GM12872 (cell line): Measurements from ENCODE around the gene PEMT.

Source experiments
- TF ChIP-seq, protein P1 (sequence below): IDR thresholded peaks from 3 replicates; pipeline ENCODE4 v1.5.1; 2011; ENCODE audit warnings: low read depth, mild to moderate bottlenecking, low read length, moderate library complexity; ENCODE audit not compliant: insufficient read depth

The PEMT gene

GRCh38 chr17:17540278-17540906, 51.1 kb downstream of the PEMT start:
- TF ChIP-seq, protein P1, sequence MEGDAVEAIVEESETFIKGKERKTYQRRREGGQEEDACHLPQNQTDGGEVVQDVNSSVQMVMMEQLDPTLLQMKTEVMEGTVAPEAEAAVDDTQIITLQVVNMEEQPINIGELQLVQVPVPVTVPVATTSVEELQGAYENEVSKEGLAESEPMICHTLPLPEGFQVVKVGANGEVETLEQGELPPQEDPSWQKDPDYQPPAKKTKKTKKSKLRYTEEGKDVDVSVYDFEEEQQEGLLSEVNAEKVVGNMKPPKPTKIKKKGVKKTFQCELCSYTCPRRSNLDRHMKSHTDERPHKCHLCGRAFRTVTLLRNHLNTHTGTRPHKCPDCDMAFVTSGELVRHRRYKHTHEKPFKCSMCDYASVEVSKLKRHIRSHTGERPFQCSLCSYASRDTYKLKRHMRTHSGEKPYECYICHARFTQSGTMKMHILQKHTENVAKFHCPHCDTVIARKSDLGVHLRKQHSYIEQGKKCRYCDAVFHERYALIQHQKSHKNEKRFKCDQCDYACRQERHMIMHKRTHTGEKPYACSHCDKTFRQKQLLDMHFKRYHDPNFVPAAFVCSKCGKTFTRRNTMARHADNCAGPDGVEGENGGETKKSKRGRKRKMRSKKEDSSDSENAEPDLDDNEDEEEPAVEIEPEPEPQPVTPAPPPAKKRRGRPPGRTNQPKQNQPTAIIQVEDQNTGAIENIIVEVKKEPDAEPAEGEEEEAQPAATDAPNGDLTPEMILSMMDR, result no peak

DNA sequence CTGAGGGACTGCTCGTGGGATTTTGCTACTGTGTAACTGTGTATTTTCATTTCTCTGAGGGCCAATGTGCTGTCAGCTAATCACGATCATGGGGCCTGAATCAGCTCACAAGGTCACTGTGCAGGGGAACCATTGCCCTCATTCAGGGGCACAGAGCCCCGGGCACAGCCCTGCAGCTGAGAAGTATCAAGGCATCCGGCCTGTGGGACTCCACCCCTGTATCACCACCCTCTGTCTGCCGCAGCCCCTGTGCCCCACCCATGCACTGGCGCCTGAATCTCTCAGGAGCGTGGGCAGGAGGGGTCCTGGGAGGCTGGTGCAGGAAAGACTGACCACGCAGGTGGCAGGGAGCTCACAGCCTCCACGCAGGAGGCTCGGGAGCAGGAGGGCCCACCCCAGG, 51.9 kb downstream of the PEMT start:
- TF ChIP-seq, protein P1, result no peak

GRCh38 chr17:17538417-17539391, 52.8 kb downstream of the PEMT start:
- TF ChIP-seq, protein P1, result no peak

DNA sequence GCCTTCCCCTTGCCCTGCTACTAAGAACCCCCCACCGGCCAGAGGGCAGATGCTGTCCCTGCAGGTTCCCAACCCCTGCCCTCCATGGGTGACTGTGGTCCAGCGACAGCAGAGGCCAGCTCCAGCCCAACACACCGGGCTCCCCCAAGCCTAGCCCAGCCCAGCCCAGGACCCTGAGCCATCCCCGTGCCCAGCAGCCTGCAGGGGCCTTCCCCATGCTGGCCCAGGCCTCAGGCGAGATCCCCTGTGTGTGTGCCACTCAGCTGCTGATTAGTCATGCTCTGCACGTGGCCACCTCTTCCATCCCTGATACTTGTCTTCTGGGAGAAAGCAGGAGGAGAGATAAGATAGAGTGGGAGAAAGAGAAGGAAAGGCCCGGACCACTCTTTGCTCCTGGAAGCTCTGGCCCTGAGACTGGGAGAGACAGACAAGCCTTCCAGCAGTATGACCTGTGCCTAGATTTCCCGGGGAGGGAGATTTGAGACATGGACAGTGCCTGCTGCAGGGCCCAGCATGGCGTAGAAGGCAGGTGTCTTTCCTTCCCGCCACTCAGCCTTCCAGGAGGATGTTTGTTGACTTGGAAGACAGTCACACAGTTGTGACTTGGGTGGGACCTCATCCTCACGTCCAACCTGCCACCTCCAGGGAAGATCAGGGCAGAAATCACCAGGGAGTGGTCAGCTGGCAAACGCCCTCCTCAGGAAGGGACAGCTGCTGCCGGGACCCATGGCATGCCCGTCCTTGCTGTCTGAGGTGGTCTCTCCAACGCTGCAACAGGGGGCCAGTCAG, 54.0 kb downstream of the PEMT start:
- TF ChIP-seq, protein P1, result no peak

- TF ChIP-seq, protein P1, result no peak
Observed at GRCh38 chr17:17536702-17537101, 54.8 kb downstream of the PEMT start.

DNA sequence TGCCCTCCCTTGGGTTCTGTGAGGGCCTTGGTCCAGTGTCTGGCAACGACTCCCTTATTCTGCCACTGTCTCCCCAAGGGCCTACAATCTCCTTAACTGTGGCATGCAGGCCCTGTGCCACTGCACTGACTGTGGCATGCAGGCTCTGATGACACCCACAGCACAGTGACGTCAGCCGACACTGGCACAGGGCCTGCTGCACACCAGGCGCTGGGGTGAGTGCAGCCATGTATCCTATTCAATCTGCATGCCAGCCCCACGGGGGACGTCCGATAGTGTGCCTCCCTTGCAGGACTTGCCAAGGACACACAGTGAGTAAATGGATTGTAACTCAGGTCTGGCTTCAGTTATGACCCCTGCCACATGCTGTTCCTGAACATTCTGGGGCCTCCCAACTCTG, 55.6 kb downstream of the PEMT start:
- TF ChIP-seq, protein P1, result no peak
